ENCODE data around the gene ANKRD22. TPM values are rescaled to one million over a fixed set of nuclear protein-coding genes. Genes with fewer than 3 reads are reported as not detected.

ANKRD22 gene
- total RNA-seq, 1 experiment from 2014 or later, result not detected

DNA sequence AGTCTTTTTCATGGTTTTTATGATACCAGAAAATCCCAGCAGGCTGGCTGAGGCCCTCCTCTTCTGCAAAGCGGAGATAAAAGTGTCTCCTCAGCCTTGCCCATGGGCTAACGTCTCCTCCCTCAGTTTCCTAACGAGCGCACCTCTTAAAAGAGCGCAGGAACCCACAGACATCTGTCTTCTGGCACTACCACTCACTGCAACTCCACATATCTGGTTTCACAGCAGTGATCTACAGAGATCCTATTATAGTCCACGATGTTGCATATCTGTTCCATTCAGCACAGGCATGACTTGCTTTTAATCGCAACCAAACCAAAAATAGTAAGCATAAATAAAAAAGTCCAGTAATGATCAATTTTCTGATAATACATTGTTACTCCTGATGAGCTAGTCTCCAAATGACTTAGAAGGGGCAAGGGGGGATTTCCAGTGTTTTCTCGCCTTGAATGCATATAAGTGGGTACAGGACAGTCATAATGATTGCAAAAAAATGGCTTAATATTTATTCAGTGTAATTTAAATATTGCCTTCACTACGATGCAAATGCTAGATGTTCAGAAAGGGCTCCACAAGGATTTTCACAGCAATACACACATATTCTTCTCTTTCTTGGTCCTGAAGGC is 20.9 kb downstream of the ANKRD22 start:
- no peak overlapping the region for H3K4me3 ChIP-seq (ENCODE audit: low read depth, low read length, poor library complexity, severe bottlenecking)
- no peaks in the 10 kb centered on the region for H3K9me3 ChIP-seq (ENCODE audit: low read depth, low read length, poor library complexity, severe bottlenecking)
- BruUV-seq (replicated peaks), result no TSS peak
- DNase-seq (ENCODE audit: low spot score), result no peak
- TF ChIP-seq, protein P1, sequence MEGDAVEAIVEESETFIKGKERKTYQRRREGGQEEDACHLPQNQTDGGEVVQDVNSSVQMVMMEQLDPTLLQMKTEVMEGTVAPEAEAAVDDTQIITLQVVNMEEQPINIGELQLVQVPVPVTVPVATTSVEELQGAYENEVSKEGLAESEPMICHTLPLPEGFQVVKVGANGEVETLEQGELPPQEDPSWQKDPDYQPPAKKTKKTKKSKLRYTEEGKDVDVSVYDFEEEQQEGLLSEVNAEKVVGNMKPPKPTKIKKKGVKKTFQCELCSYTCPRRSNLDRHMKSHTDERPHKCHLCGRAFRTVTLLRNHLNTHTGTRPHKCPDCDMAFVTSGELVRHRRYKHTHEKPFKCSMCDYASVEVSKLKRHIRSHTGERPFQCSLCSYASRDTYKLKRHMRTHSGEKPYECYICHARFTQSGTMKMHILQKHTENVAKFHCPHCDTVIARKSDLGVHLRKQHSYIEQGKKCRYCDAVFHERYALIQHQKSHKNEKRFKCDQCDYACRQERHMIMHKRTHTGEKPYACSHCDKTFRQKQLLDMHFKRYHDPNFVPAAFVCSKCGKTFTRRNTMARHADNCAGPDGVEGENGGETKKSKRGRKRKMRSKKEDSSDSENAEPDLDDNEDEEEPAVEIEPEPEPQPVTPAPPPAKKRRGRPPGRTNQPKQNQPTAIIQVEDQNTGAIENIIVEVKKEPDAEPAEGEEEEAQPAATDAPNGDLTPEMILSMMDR (conservative IDR thresholded peaks at IDR 0.05; ENCODE audit: low read depth, low read length), result no peak
- no peak for TF ChIP-seq EZH2 (IDR thresholded peaks at IDR 0.05; ENCODE audit: borderline replicate concordance, low read depth, low read length, poor library complexity, severe bottlenecking)
- ChIA-PET POLR2A (ENCODE audit: low non-redundant PET) (no interaction called here), CTCF (no interaction called here)
- no peak overlapping the region for H3K27ac ChIP-seq (ENCODE audit: low read depth, low read length, poor library complexity, severe bottlenecking)
- H3K36me3 ChIP-seq (ENCODE audit: insufficient read depth, low read length, poor library complexity, severe bottlenecking), result no peaks in the 10 kb centered on the region
- no peaks in the 10 kb centered on the region for H3K27me3 ChIP-seq (replicated peaks; ENCODE audit: insufficient read depth, low read depth, low read length, poor library complexity)
- H3K4me1 ChIP-seq (ENCODE audit: insufficient read depth, low read length, poor library complexity, severe bottlenecking), result no peaks in the 10 kb centered on the region
- intact Hi-C loops (cut with micrococcal nuclease; ENCODE audit: unreplicated experiment), result no loop called here

DNA sequence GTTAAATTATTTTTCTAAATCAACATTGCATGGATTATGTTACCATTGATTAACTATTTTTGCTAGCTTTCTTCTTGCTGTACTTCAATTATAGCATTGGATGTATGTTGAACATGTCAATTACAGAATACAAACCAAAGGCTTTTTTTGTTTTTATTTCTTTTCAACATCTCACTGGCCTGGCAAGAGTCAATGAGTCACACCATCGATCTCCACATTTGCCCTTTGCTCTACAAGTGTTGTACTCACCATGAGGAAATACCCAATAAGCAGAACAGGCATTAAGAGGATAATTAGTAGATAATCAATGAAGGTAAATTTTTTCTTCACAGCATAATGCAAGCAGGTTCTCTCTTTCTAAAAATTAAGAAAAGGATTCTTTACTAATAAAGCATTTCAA is 23.3 kb downstream of the ANKRD22 start:
- H3K36me3 ChIP-seq (ENCODE audit: insufficient read depth, low read length, poor library complexity, severe bottlenecking), result no peaks in the 10 kb centered on the region
- no peaks in the 10 kb centered on the region for H3K4me1 ChIP-seq (ENCODE audit: insufficient read depth, low read length, poor library complexity, severe bottlenecking)
- BruUV-seq (replicated peaks), result no TSS peak
- TF ChIP-seq, protein P1 (conservative IDR thresholded peaks at IDR 0.05; ENCODE audit: low read depth, low read length), result no peak
- no peak for TF ChIP-seq EZH2 (IDR thresholded peaks at IDR 0.05; ENCODE audit: borderline replicate concordance, low read depth, low read length, poor library complexity, severe bottlenecking)
- ChIA-PET CTCF (no interaction called here), POLR2A (ENCODE audit: low non-redundant PET) (no interaction called here)
- H3K27ac ChIP-seq (ENCODE audit: low read depth, low read length, poor library complexity, severe bottlenecking), result no peak overlapping the region
- no peaks in the 10 kb centered on the region for H3K27me3 ChIP-seq (replicated peaks; ENCODE audit: insufficient read depth, low read depth, low read length, poor library complexity)
- intact Hi-C loops (cut with micrococcal nuclease; ENCODE audit: unreplicated experiment), result no loop called here
- H3K4me3 ChIP-seq (ENCODE audit: low read depth, low read length, poor library complexity, severe bottlenecking), result no peak overlapping the region
- no peaks in the 10 kb centered on the region for H3K9me3 ChIP-seq (ENCODE audit: low read depth, low read length, poor library complexity, severe bottlenecking)
- DNase-seq (ENCODE audit: low spot score), result no peak

DNA sequence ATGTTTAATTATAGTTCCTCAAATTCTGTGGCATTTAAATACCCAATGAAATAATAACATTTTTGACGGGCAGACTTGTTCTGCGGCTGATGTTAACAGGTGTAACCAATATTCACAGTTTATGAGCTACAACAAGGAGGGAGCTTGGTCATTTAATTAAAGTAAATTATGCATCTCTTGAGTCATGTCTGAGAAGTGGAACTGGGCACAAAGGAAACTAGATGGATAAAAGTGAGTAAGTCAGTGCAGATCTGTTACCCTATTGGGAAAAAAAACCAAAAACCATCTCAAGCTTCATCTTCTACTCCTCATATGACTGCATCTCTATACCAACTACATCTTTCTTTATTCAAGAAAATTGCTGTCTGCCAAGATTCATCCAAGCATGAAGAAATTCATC is 24.0 kb downstream of the ANKRD22 start:
- intact Hi-C loops (cut with micrococcal nuclease; ENCODE audit: unreplicated experiment), result no loop called here
- Histone ChIP-seq H3K27me3 (replicated peaks; ENCODE audit: insufficient read depth, low read depth, low read length, poor library complexity) (no peaks in the 10 kb centered on the region), H3K27ac (ENCODE audit: low read depth, low read length, poor library complexity, severe bottlenecking) (no peak overlapping the region), H3K4me1 (ENCODE audit: insufficient read depth, low read length, poor library complexity, severe bottlenecking) (no peaks in the 10 kb centered on the region), H3K9me3 (ENCODE audit: low read depth, low read length, poor library complexity, severe bottlenecking) (no peaks in the 10 kb centered on the region), H3K4me3 (ENCODE audit: low read depth, low read length, poor library complexity, severe bottlenecking) (no peak overlapping the region), H3K36me3 (ENCODE audit: insufficient read depth, low read length, poor library complexity, severe bottlenecking) (no peaks in the 10 kb centered on the region)
- TF ChIP-seq, protein P1 (conservative IDR thresholded peaks at IDR 0.05; ENCODE audit: low read depth, low read length), result no peak
- TF ChIP-seq EZH2 (IDR thresholded peaks at IDR 0.05; ENCODE audit: borderline replicate concordance, low read depth, low read length, poor library complexity, severe bottlenecking), result no peak
- CTCF ChIA-PET, result no interaction called here
- POLR2A ChIA-PET (ENCODE audit: low non-redundant PET), result no interaction called here
- no peak for DNase-seq (ENCODE audit: low spot score)
- BruUV-seq (replicated peaks), result no TSS peak

All from A673 (cell line).